Breast epithelium (tissue), 4 donors: Measurements from ENCODE around the gene KLHL20. TPM values are rescaled to one million over a fixed set of nuclear protein-coding genes. Genes with fewer than 3 reads are reported as not detected.
"Not testable (repeated sequence)": the region's sequence is repeated elsewhere in the genome, so short reads cannot be mapped to it uniquely, and the experiment has no call there.

Source experiments
- DNase-seq, 2 donors: peaks; one replicate each; pipeline ENCODE4 v3.0.0-alpha.2; 2019; ENCODE audit warnings: low spot score in 2 of 2
- H3K27ac ChIP-seq, 2 donors: fragments of 200-600 bp; sonication (generic) in 1 of 2; one replicate each; pipeline ENCODE4 v1.5.1; 2016 to 2019; ENCODE audit warnings: mild to moderate bottlenecking in 1 of 2
- H3K27me3 ChIP-seq, 2 donors: fragments of 200-600 bp; sonication (generic) in 1 of 2; one replicate each; pipeline versions ENCODE4 v1.5.1 to v1.6.0; 2017 to 2019; ENCODE audit warnings: control low read depth in 1 of 2, mild to moderate bottlenecking in 1 of 2
- H3K36me3 ChIP-seq: fragments of 200-600 bp; one replicate; pipeline ENCODE4 v1.5.1; 2019
- H3K4me1 ChIP-seq, 2 donors: fragments of 200-600 bp; sonication (generic); one replicate each; pipeline ENCODE4 v1.5.1; 2016 to 2019; ENCODE audit warnings: control low read depth in 1 of 2
- H3K4me3 ChIP-seq, 3 donors: fragments of 200-600 bp; sonication (generic); 1 replicate in 2 of 3; 2 replicates in 1 of 3; pipeline ENCODE4 v1.5.1; 2016 to 2019; ENCODE audit warnings: mild to moderate bottlenecking in 3 of 3, moderate library complexity in 2 of 3
- H3K9me3 ChIP-seq, 2 donors: fragments of 200-600 bp; sonication (generic) in 1 of 2; one replicate each; pipeline ENCODE4 v1.5.1; 2016 to 2019; ENCODE audit warnings: control low read depth in 1 of 2
- CTCF ChIP-seq, 3 donors: fragments of 450-650 bp; IDR thresholded peaks; one replicate each; pipeline ENCODE4 v1.5.1; 2016 to 2017; ENCODE audit warnings: antibody characterized with exemption in 3 of 3, mild to moderate bottlenecking in 3 of 3, moderate library complexity in 3 of 3
- POLR2A ChIP-seq: fragments of 450-650 bp; IDR thresholded peaks from one replicate; pipeline ENCODE4 v1.6.1; 2016; ENCODE audit warnings: antibody characterized with exemption, mild to moderate bottlenecking, moderate library complexity
- POLR2AphosphoS5 ChIP-seq, 3 donors: sonication (generic); formaldehyde crosslinking; IDR thresholded peaks; one replicate each; pipeline ENCODE4 v1.6.1; 2017; ENCODE audit warnings: antibody characterized with exemption in 3 of 3
- intact Hi-C: fragments of 100-400 bp; cut with DNase I; formaldehyde crosslinking; loops from one replicate; pipeline ENCODE4 v1.15.1; 2023; ENCODE audit warnings: low total_unique reads
- total RNA-seq, 3 donors: library from RNA; depleted of rRNA; stranded (reverse); fragments of >200 nt; gene quantifications; one replicate each; pipeline ENCODE4 v1.1.0, GENCODE V29; 2016

The KLHL20 gene
- total RNA-seq, 3 donors from 2014 or later, result 29.8 to 45.0 (median 41.4) TPM

DNA sequence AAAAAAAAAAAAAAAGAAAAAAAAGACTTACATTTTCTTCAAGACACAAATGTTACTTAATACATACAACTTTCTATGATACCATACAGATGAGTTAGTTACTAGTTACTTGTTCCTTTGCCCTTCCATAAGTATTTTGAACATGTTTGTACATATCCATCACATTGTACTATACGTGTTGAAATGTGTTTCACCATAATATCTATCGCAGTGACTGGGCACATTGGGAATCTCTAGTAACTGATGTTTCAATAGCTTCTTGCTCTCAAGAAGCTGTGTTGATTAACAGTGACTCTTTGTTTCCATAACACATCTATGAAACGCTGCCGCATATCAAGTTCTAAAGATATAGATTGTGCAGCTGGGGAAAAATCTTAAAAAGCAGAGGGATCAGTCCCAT is 42.9 kb downstream of the KLHL20 start:
- peaks cover 24% of the 10 kb centered on the region for H3K36me3 ChIP-seq
- H3K9me3 ChIP-seq, result no peaks in the 10 kb centered on the region
- H3K27me3 ChIP-seq, result no peaks in the 10 kb centered on the region
- no peak for DNase-seq
- no peak overlapping the region for H3K4me3 ChIP-seq
- intact Hi-C loops, result no loop called here
- TF ChIP-seq POLR2A, result no peak
- no peak for TF ChIP-seq CTCF (IDR thresholded peaks at IDR 0.05)
- no peak for TF ChIP-seq POLR2AphosphoS5 (IDR thresholded peaks at IDR 0.05)
- no peaks in the 10 kb centered on the region for H3K4me1 ChIP-seq
- H3K27ac ChIP-seq, result no peak overlapping the region

- H3K4me3 ChIP-seq, result no peak overlapping the region
- H3K4me1 ChIP-seq, result no peaks in the 10 kb centered on the region
- no peak overlapping the region for H3K27ac ChIP-seq
- peaks cover 24% of the 10 kb centered on the region for H3K36me3 ChIP-seq
- DNase-seq, result no peak
- no peaks in the 10 kb centered on the region for H3K27me3 ChIP-seq
- intact Hi-C loops, result no loop called here
- H3K9me3 ChIP-seq, result no peaks in the 10 kb centered on the region
- no peak for TF ChIP-seq POLR2A
- TF ChIP-seq POLR2AphosphoS5 (IDR thresholded peaks at IDR 0.05), result no peak
- TF ChIP-seq CTCF (IDR thresholded peaks at IDR 0.05), result no peak
Measured at GRCh38 chr1:173758110-173758509, 43.3 kb downstream of the KLHL20 start.

DNA sequence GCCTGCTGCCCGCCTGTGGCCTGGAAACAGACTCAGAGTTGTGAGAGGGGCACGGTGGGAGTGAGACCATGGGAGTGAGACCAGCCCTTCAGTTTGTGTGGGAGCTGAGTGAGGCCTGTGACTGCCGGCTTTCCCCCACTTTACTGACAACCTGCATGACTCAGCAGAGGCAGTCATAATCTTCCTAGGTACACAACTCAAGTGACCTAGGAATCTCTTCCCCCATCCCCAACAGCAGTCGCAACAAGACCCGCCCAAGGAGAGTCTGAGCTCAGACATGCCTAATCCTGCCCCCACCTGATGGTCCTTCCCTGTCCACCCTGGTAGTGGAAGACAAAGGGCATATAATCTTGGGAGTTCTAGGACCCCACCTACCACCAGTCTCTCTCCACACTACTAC is 44.2 kb downstream of the KLHL20 start:
- Histone ChIP-seq H3K27me3 (no peaks in the 10 kb centered on the region), H3K4me1 (no peaks in the 10 kb centered on the region), H3K27ac (no peak overlapping the region), H3K4me3 (no peak overlapping the region), H3K9me3 (no peaks in the 10 kb centered on the region), H3K36me3 (peaks cover 17% of the 10 kb centered on the region)
- DNase-seq, result no peak
- TF ChIP-seq CTCF (IDR thresholded peaks at IDR 0.05) (no peak), POLR2A (no peak), POLR2AphosphoS5 (IDR thresholded peaks at IDR 0.05) (no peak)
- intact Hi-C loops, result no loop called here

DNA sequence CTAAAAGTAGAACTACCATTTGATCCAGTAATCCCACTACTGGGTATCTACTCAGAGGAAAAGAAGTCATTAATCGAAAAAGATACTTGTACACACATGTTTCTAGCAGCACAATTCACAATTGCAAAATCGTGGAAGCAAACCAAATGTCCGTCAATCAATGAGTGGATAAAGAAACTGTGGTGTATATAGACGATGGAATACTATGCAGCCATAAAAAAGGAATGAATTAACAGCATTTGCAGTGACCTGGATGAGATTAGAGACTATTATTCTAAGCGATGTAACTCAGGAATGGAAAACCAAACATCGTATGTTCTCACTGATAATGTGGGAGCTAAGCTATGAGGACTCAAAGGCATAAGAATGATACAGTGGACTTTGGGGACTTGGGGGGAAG is 49.5 kb downstream of the KLHL20 start:
- H3K36me3 ChIP-seq, H3K4me1 ChIP-seq, DNase-seq, H3K27ac ChIP-seq, H3K27me3 ChIP-seq, intact Hi-C loops, H3K9me3 ChIP-seq, H3K4me3 ChIP-seq: not testable (repeated sequence)

DNA sequence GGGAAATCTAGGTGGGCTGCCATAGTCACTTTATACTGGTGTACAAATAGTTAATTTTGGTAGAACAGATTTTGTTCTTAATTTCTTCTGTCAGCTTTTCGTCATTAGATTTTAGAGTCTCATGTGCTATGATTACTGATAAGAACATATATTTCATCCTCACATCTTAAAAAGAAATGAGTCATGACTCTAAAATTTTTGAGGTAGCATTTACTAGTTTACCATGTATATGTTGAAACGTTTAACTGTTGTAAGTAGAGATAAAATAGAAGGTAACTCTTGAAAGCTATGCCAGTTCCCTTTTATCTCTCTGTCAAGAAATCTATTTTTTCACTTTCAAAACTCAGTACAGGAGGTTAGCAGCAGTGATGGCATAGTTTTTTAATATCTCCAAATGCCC is 53.4 kb downstream of the KLHL20 start:
- no peaks in the 10 kb centered on the region for H3K27me3 ChIP-seq
- H3K4me3 ChIP-seq, result no peak overlapping the region
- no peaks in the 10 kb centered on the region for H3K4me1 ChIP-seq
- intact Hi-C loops, result no loop called here
- H3K36me3 ChIP-seq, result no peaks in the 10 kb centered on the region
- H3K9me3 ChIP-seq, result peaks cover 0 to 7% of the 10 kb centered on the region in 2 donors
- TF ChIP-seq CTCF (IDR thresholded peaks at IDR 0.05) (no peak), POLR2AphosphoS5 (IDR thresholded peaks at IDR 0.05) (no peak)
- no peak overlapping the region for H3K27ac ChIP-seq
- no peak for DNase-seq

DNA sequence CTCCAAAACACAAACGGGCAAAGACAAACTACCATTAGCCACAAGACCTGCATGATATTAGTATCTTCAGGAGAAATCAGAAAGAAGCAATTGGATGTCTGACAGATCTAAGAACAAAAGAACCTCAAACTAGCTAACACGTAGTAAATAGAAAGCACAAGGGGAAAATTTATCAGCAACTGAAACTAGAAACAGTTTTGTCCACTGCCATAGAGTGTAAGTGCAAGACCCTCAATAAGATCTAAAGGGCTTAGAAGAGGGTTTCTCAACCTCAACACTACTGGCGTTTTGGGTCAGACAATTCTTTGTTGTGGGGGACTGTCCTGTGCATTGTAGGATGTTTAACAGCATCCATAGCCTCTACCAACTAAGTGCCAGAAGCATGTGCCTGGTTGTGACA is 54.0 kb downstream of the KLHL20 start:
- no peaks in the 10 kb centered on the region for H3K36me3 ChIP-seq
- H3K27me3 ChIP-seq, result no peaks in the 10 kb centered on the region
- TF ChIP-seq POLR2A (no peak), CTCF (IDR thresholded peaks at IDR 0.05) (no peak), POLR2AphosphoS5 (IDR thresholded peaks at IDR 0.05) (no peak)
- DNase-seq, result no peak
- H3K27ac ChIP-seq, result no peak overlapping the region
- peaks cover 0 to 7% of the 10 kb centered on the region in 2 donors for H3K9me3 ChIP-seq
- no peak overlapping the region for H3K4me3 ChIP-seq
- intact Hi-C loops, result no loop called here
- no peaks in the 10 kb centered on the region for H3K4me1 ChIP-seq

DNA sequence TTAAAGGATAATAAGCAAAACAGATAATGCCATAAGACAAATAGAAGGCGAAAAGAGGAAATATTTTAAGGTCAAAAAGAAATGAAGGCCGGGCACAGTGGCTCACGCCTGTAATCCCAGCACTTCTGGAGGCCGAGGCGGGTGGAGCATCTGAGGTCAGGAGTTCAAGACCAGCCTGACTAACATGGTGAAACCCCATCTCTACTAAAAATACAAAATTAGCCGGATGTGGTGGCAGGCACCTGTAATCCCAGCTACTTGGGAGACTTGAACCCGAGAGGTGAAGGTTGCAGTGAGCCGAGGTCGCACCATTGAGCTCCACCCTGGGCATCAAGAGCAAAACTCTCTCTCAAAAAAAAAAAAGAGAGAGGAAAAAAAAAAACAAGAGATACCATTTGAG is 55.5 kb downstream of the KLHL20 start:
- H3K4me1 ChIP-seq, H3K36me3 ChIP-seq, H3K27me3 ChIP-seq, H3K9me3 ChIP-seq, H3K27ac ChIP-seq, H3K4me3 ChIP-seq, intact Hi-C loops, DNase-seq: not testable (repeated sequence)
